ENCODE data around the gene LMBR1.

GRCh38 chr7:156897673-156898072 is 4.7 kb upstream of the LMBR1 start:
- TF ChIP-seq EZH2 (IDR thresholded peaks at IDR 0.05; ENCODE audit: borderline replicate concordance, low read depth, low read length, severe bottlenecking) (no peak), CTCF (IDR thresholded peaks at IDR 0.05; ENCODE audit: extremely low read depth in 1 of 2, insufficient read depth in 1 of 2, low read depth in 1 of 2, low read length in 2 of 2) (no peak), POLR2A (IDR thresholded peaks at IDR 0.05; ENCODE audit: low read depth, low read length) (no peak)

Data from endothelial cell of umbilical vein (primary cell).